ENCODE measurements around the gene SLC27A5. TPM values are rescaled to one million over a fixed set of nuclear protein-coding genes. Genes with fewer than 3 reads are reported as not detected.
A peak's percentile ranks its signal among the peaks of the same experiment; 100 is the strongest.

Gene SLC27A5
- total RNA-seq, 1 experiment from 2014 or later: 24.9 TPM

- H3K27me3 ChIP-seq (replicated peaks; ENCODE audit: insufficient read depth, low read depth, low read length, poor library complexity): no peaks in the 10 kb centered on the region
- ChIA-PET POLR2A (ENCODE audit: low non-redundant PET) (no interaction called here), CTCF (no interaction called here)
- H3K27ac ChIP-seq (ENCODE audit: low read depth, low read length, poor library complexity, severe bottlenecking): no peak overlapping the region
- no peak overlapping the region for H3K4me3 ChIP-seq (ENCODE audit: low read depth, low read length, poor library complexity, severe bottlenecking)
- peaks cover 12% of the 10 kb centered on the region for H3K4me1 ChIP-seq (ENCODE audit: insufficient read depth, low read length, poor library complexity, severe bottlenecking)
- no TSS peak for BruUV-seq (replicated peaks)
- peaks cover 65% of the 10 kb centered on the region for H3K36me3 ChIP-seq (ENCODE audit: insufficient read depth, low read length, poor library complexity, severe bottlenecking)
- no peaks in the 10 kb centered on the region for H3K9me3 ChIP-seq (ENCODE audit: low read depth, low read length, poor library complexity, severe bottlenecking)
- TF ChIP-seq EZH2 (IDR thresholded peaks at IDR 0.05; ENCODE audit: borderline replicate concordance, low read depth, low read length, poor library complexity, severe bottlenecking) (no peak), CTCF (conservative IDR thresholded peaks at IDR 0.05; ENCODE audit: low read depth, low read length) (no peak)
- intact Hi-C loops (cut with micrococcal nuclease; ENCODE audit: unreplicated experiment): no loop called here
- DNase-seq (ENCODE audit: low spot score): no peak
Measured at GRCh38 chr19:58552655-58553054, 40.9 kb upstream of the SLC27A5 start.

GRCh38 chr19:58551577-58552471 lies 40.0 kb upstream of the SLC27A5 start:
- Histone ChIP-seq H3K9me3 (ENCODE audit: low read depth, low read length, poor library complexity, severe bottlenecking) (no peaks in the 10 kb centered on the region), H3K4me3 (ENCODE audit: low read depth, low read length, poor library complexity, severe bottlenecking) (no peak overlapping the region), H3K4me1 (ENCODE audit: insufficient read depth, low read length, poor library complexity, severe bottlenecking) (peaks cover 12% of the 10 kb centered on the region), H3K27me3 (replicated peaks; ENCODE audit: insufficient read depth, low read depth, low read length, poor library complexity) (no peaks in the 10 kb centered on the region), H3K27ac (ENCODE audit: low read depth, low read length, poor library complexity, severe bottlenecking) (no peak overlapping the region), H3K36me3 (ENCODE audit: insufficient read depth, low read length, poor library complexity, severe bottlenecking) (peaks cover 71% of the 10 kb centered on the region)
- intact Hi-C loops (cut with micrococcal nuclease; ENCODE audit: unreplicated experiment): no loop called here
- ChIA-PET POLR2A (ENCODE audit: low non-redundant PET) (no interaction called here), CTCF (no interaction called here)
- DNase-seq (ENCODE audit: low spot score): no peak
- TSS peak; percentile 30 for BruUV-seq (replicated peaks)
- TF ChIP-seq EZH2 (IDR thresholded peaks at IDR 0.05; ENCODE audit: borderline replicate concordance, low read depth, low read length, poor library complexity, severe bottlenecking): no peak
- TF ChIP-seq CTCF (conservative IDR thresholded peaks at IDR 0.05; ENCODE audit: low read depth, low read length): no peak

DNA sequence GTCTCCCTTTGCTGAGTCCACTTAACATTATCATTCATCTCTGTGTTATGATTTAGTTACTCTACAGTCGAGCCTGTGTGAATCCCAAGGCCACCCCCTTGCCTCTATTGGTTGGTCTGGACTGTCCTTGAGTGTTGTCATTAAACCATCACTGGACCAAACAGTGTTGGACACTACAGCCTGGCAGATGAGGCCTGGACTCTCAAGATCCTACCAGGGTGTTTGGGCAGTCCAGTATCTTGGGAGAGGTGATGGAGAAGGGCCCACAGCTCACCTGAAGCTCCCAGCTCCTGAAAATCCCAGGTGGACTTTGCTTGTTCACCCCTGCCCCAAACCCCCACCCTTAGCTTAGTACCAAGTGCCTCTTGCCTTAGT lies 39.3 kb upstream of the SLC27A5 start:
- no peak for DNase-seq (ENCODE audit: low spot score)
- H3K27ac ChIP-seq (ENCODE audit: low read depth, low read length, poor library complexity, severe bottlenecking): no peak overlapping the region
- peaks cover 19% of the 10 kb centered on the region for H3K4me1 ChIP-seq (ENCODE audit: insufficient read depth, low read length, poor library complexity, severe bottlenecking)
- no TSS peak for BruUV-seq (replicated peaks)
- TF ChIP-seq CTCF (conservative IDR thresholded peaks at IDR 0.05; ENCODE audit: low read depth, low read length) (no peak), EZH2 (IDR thresholded peaks at IDR 0.05; ENCODE audit: borderline replicate concordance, low read depth, low read length, poor library complexity, severe bottlenecking) (no peak)
- H3K36me3 ChIP-seq (ENCODE audit: insufficient read depth, low read length, poor library complexity, severe bottlenecking): peaks cover 71% of the 10 kb centered on the region
- intact Hi-C loops (cut with micrococcal nuclease; ENCODE audit: unreplicated experiment): no loop called here
- ChIA-PET CTCF (no interaction called here), POLR2A (ENCODE audit: low non-redundant PET) (no interaction called here)
- H3K9me3 ChIP-seq (ENCODE audit: low read depth, low read length, poor library complexity, severe bottlenecking): no peaks in the 10 kb centered on the region
- H3K27me3 ChIP-seq (replicated peaks; ENCODE audit: insufficient read depth, low read depth, low read length, poor library complexity): no peaks in the 10 kb centered on the region
- no peak overlapping the region for H3K4me3 ChIP-seq (ENCODE audit: low read depth, low read length, poor library complexity, severe bottlenecking)

All from A673 (cell line).